ENCODE results near the gene NEGR1.

DNA sequence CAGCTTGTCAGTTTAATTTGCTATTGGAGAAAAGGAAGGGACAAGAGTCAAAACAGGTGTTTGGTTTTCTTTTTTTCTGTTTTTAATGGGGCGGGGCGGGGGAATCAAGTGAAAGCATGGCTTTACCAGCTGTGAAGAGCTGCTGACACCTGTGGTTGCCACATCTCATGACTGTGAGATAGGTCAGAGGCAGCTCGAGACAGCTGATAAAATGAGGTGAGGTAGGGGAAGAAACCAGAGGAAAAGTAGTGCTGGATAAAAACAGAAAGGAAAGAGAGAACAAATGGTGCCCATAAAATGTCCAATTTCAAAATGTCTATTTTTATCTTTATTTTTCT is 272.3 kb downstream of the NEGR1 start:
- TF ChIP-seq, protein P1, sequence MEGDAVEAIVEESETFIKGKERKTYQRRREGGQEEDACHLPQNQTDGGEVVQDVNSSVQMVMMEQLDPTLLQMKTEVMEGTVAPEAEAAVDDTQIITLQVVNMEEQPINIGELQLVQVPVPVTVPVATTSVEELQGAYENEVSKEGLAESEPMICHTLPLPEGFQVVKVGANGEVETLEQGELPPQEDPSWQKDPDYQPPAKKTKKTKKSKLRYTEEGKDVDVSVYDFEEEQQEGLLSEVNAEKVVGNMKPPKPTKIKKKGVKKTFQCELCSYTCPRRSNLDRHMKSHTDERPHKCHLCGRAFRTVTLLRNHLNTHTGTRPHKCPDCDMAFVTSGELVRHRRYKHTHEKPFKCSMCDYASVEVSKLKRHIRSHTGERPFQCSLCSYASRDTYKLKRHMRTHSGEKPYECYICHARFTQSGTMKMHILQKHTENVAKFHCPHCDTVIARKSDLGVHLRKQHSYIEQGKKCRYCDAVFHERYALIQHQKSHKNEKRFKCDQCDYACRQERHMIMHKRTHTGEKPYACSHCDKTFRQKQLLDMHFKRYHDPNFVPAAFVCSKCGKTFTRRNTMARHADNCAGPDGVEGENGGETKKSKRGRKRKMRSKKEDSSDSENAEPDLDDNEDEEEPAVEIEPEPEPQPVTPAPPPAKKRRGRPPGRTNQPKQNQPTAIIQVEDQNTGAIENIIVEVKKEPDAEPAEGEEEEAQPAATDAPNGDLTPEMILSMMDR (IDR thresholded peaks at IDR 0.05; ENCODE audit: poor library complexity) = no peak
- no peak for TF ChIP-seq EZH2 (IDR thresholded peaks at IDR 0.05; ENCODE audit: borderline replicate concordance)

All from hepatocyte (in vitro differentiated cells).